ENCODE measurements around the gene B4GALT5. TPM values are rescaled to one million over a fixed set of nuclear protein-coding genes. Genes with fewer than 3 reads are reported as not detected.
"Not testable (repeated sequence)": the region's sequence is repeated elsewhere in the genome, so short reads cannot be mapped to it uniquely, and the experiment has no call there.

Gene B4GALT5
- total RNA-seq, 1 donor from 2014 or later = 31.0 TPM

DNA sequence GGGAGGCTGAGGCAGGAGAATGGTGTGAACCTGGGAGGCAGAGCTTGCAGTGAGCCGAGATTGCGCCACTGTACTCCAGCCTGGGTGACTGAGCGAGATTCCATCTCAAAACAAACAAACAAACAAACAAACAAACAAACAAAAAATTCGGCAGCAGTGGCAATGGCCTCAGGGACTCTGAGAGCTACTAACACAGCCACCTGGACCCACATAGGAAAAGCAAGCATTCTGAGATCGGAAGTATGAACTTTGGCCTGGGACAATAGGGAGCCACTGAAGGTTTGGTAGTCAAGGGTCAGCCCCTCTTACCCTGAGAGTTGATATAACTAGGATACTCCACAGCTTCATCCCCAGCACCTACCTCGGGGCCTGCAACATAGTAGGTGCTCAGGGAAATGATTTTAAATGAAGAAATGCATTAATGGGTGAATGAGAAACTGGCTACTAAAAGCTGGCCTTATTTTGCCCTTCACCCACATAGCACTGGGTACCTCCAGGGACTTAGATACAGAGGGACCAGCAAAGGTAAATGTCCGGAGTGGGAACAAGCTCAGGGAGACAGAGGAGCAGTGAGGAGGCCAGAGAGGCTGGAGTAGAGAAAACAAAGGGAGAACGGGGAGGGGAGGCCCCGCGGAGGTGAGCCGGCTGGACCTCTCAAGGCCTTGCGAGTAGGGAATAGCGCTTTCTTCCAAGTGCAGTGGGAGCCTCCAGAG is 99.2 kb downstream of the B4GALT5 start:
- no peaks in the 10 kb centered on the region for H3K9me3 ChIP-seq (replicated peaks)
- peak overlapping the region; percentile 81 for H3K27ac ChIP-seq (replicated peaks)
- H3K4me3 ChIP-seq = no peak overlapping the region
- peaks cover 29% of the 10 kb centered on the region for H3K4me1 ChIP-seq
- no peaks in the 10 kb centered on the region for H3K27me3 ChIP-seq (ENCODE audit: low read depth)
- intact Hi-C loops (cut with micrococcal nuclease) = loop anchor here (5.0 to 10.0 kb wide), 2 partner anchors 228 to 310 kb away; no protein-coding TSS in a partner anchor
- no peak for DNase-seq
- no peak for TF ChIP-seq CTCF (IDR thresholded peaks at IDR 0.05; ENCODE audit: borderline replicate concordance)
- H3K36me3 ChIP-seq = no peaks in the 10 kb centered on the region

- H3K4me1 ChIP-seq = peaks cover 34% of the 10 kb centered on the region
- no peak overlapping the region for H3K4me3 ChIP-seq
- no peak for TF ChIP-seq CTCF (IDR thresholded peaks at IDR 0.05; ENCODE audit: borderline replicate concordance)
- DNase-seq = peak; percentile 66
- intact Hi-C loops (cut with micrococcal nuclease) = loop anchor here (5.0 to 10.0 kb wide), 2 partner anchors 230 to 313 kb away; no protein-coding TSS in a partner anchor
- H3K36me3 ChIP-seq = no peaks in the 10 kb centered on the region
- H3K9me3 ChIP-seq (replicated peaks) = no peaks in the 10 kb centered on the region
- H3K27me3 ChIP-seq (ENCODE audit: low read depth) = peaks cover 11% of the 10 kb centered on the region
- peak overlapping the region; percentile 81 for H3K27ac ChIP-seq (replicated peaks)
Observed at GRCh38 chr20:49612127-49612738, 101.4 kb downstream of the B4GALT5 start.

- H3K27me3 ChIP-seq (ENCODE audit: low read depth) = peaks cover 12% of the 10 kb centered on the region
- peak overlapping the region; percentile 81 for H3K27ac ChIP-seq (replicated peaks)
- peaks cover 34% of the 10 kb centered on the region for H3K4me1 ChIP-seq
- not testable (repeated sequence) for H3K36me3 ChIP-seq; DNase-seq; H3K9me3 ChIP-seq (replicated peaks)
- intact Hi-C loops (cut with micrococcal nuclease) = loop anchor here (5.0 to 10.0 kb wide), 2 partner anchors 231 to 313 kb away; no protein-coding TSS in a partner anchor
- H3K4me3 ChIP-seq = peak overlapping the region; percentile 43
Observed at GRCh38 chr20:49611539-49612126, 102.0 kb downstream of the B4GALT5 start.

- H3K36me3 ChIP-seq = no peaks in the 10 kb centered on the region
- H3K4me3 ChIP-seq = peak overlapping the region; percentile 43
- H3K27ac ChIP-seq (replicated peaks) = peak overlapping the region; percentile 81
- peaks cover 34% of the 10 kb centered on the region for H3K4me1 ChIP-seq
- DNase-seq = peak; percentile 75
- no peaks in the 10 kb centered on the region for H3K9me3 ChIP-seq (replicated peaks)
- intact Hi-C loops (cut with micrococcal nuclease) = loop anchor here (5.0 to 10.0 kb wide), 2 partner anchors 231 to 314 kb away; no protein-coding TSS in a partner anchor
- H3K27me3 ChIP-seq (ENCODE audit: low read depth) = peaks cover 12% of the 10 kb centered on the region
- peak; percentile 100 for TF ChIP-seq CTCF (IDR thresholded peaks at IDR 0.05; ENCODE audit: borderline replicate concordance)
Observed at GRCh38 chr20:49610691-49611538, 102.8 kb downstream of the B4GALT5 start.

DNA sequence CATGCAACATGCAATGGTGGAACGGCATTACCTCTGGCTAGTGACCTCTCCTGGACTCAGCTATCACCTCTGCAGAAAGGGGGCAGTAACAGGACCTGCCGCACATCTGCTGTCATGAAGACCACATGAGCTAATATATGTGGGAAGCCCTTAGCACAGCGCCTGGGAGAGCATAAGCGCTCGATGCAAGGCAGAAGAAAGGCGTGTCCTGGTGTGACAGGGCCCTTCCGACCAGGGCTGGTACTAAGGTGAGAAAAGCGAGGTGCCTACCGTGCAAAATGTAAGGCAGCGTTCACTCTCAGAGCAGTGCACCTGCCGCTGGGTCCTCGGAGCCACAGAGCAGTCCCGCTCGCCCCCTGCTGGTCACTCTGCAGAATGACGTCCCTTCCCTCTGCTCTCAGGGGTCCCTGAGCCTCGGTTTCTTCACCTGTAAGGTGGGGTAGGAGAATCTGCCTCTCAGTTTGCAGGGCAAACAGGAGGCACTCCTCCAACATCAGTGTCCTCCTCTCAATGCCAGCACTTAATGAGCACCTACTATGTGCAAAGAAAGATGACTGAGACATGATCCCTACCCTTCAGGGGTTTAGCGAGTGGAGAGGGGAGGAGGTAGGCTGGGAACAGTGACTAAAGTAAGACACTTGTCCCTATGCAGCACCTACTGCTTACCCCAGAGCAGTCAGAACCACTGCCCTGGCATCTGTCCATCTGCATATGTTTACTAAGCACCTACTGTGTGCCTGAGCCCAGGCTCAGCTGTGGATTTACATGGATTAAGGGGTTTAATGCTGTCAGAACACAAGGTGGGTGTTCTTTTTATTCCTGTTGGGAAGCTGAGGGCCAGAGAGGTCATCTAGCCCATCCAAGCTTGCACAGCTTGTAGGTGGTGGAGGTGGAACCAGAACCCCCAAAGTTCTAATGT is 104.7 kb downstream of the B4GALT5 start:
- Histone ChIP-seq H3K4me1 (peaks cover 34% of the 10 kb centered on the region), H3K9me3 (replicated peaks) (no peaks in the 10 kb centered on the region), H3K4me3 (no peak overlapping the region), H3K27me3 (ENCODE audit: low read depth) (peaks cover 12% of the 10 kb centered on the region), H3K27ac (replicated peaks) (no peak overlapping the region), H3K36me3 (no peaks in the 10 kb centered on the region)
- intact Hi-C loops (cut with micrococcal nuclease) = loop anchor here (5.0 kb wide), 1 partner anchor 67 kb away; no protein-coding TSS in a partner anchor
- TF ChIP-seq CTCF (IDR thresholded peaks at IDR 0.05; ENCODE audit: borderline replicate concordance) = peak; percentile 96
- DNase-seq = peak; percentile 55
